ENCODE data around the gene LRGUK. TPM values are rescaled to one million over a fixed set of nuclear protein-coding genes. Genes with fewer than 3 reads are reported as not detected.

LRGUK gene
- total RNA-seq, 1 experiment from 2014 or later, result 1.9 TPM

DNA sequence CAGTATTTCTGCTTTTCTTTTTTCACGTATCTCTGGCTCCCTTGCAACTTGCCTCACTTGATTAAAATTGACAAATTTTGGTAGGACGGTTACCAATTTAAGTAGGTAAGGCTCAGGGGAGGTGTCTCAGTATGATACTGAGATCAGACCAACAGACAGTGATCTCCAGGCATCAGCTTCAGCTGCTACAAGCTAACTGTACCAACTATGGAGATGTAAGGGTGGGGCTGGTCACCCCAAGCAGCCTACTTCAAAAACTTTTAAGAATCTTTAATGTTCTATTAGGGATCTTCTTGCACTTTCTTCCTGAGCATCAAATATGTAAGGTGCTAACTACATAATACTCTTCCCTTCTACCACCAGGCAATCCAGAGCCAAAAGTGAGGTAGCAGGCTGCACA, 162.7 kb downstream of the LRGUK start:
- CTCF ChIA-PET, result no interaction called here

GRCh38 chr7:134290286-134290685, 163.1 kb downstream of the LRGUK start:
- no peak for TF ChIP-seq OVOL2 (CRISPR knock-in tag; IDR thresholded peaks at IDR 0.05; ENCODE audit: borderline replicate concordance)
- TF ChIP-seq EMX1 (CRISPR knock-in tag; IDR thresholded peaks at IDR 0.05), result no peak
- no peak for TF ChIP-seq ATF6 (CRISPR knock-in tag; IDR thresholded peaks at IDR 0.05)
- TF ChIP-seq MXD4 (CRISPR knock-in tag; IDR thresholded peaks at IDR 0.05; ENCODE audit: borderline replicate concordance), result no peak
- TF ChIP-seq, protein P1, sequence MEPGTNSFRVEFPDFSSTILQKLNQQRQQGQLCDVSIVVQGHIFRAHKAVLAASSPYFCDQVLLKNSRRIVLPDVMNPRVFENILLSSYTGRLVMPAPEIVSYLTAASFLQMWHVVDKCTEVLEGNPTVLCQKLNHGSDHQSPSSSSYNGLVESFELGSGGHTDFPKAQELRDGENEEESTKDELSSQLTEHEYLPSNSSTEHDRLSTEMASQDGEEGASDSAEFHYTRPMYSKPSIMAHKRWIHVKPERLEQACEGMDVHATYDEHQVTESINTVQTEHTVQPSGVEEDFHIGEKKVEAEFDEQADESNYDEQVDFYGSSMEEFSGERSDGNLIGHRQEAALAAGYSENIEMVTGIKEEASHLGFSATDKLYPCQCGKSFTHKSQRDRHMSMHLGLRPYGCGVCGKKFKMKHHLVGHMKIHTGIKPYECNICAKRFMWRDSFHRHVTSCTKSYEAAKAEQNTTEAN (CRISPR knock-in tag; IDR thresholded peaks at IDR 0.05), result no peak
- TF ChIP-seq ETV6 (CRISPR knock-in tag; IDR thresholded peaks at IDR 0.05), result no peak
- no peak for TF ChIP-seq SMAD4 (CRISPR knock-in tag; IDR thresholded peaks at IDR 0.05)
- TF ChIP-seq ZNF532 (CRISPR knock-in tag; IDR thresholded peaks at IDR 0.05; ENCODE audit: borderline replicate concordance), result no peak
- TF ChIP-seq USF1 (CRISPR knock-in tag; IDR thresholded peaks at IDR 0.05), result no peak
- TF ChIP-seq GRHL2 (CRISPR knock-in tag; IDR thresholded peaks at IDR 0.05; ENCODE audit: insufficient replicate concordance, severe bottlenecking), result no peak
- no peak for TF ChIP-seq E2F4 (CRISPR knock-in tag; IDR thresholded peaks at IDR 0.05; ENCODE audit: borderline replicate concordance, low read depth)
- no peak for TF ChIP-seq ZNF512 (CRISPR knock-in tag; IDR thresholded peaks at IDR 0.05; ENCODE audit: borderline replicate concordance)
- TF ChIP-seq, protein P2, sequence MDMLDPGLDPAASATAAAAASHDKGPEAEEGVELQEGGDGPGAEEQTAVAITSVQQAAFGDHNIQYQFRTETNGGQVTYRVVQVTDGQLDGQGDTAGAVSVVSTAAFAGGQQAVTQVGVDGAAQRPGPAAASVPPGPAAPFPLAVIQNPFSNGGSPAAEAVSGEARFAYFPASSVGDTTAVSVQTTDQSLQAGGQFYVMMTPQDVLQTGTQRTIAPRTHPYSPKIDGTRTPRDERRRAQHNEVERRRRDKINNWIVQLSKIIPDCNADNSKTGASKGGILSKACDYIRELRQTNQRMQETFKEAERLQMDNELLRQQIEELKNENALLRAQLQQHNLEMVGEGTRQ (CRISPR knock-in tag; IDR thresholded peaks at IDR 0.05), result no peak
- TF ChIP-seq GABPB1 (CRISPR knock-in tag; IDR thresholded peaks at IDR 0.05), result no peak
- H3K27ac Mint-ChIP-seq, result no peak overlapping the region
- no peak overlapping the region for H3K4me3 Mint-ChIP-seq
- H3K27me3 Mint-ChIP-seq (ENCODE audit: low read depth), result no peaks in the 10 kb centered on the region
- ChIA-PET CTCF (no interaction called here), POLR2A (no interaction called here)
- peaks cover 14% of the 10 kb centered on the region for H3K36me3 Mint-ChIP-seq
- no peaks in the 10 kb centered on the region for H3K9me3 Mint-ChIP-seq
- H3K4me1 Mint-ChIP-seq, result peaks cover 14% of the 10 kb centered on the region
- ATAC-seq (no peak), DNase-seq (ENCODE audit: low spot score) (no peak)

More for the DNA sequence above, 162.7 kb downstream of the LRGUK start:
- H3K27ac Mint-ChIP-seq, result no peak overlapping the region
- TF ChIP-seq ZNF138 (CRISPR knock-in tag; conservative IDR thresholded peaks at IDR 0.05), result no peak
- TF ChIP-seq NR3C1 (CRISPR knock-in tag; conservative IDR thresholded peaks at IDR 0.05; ENCODE audit: low read depth), result no peak
- TF ChIP-seq OVOL2 (CRISPR knock-in tag; IDR thresholded peaks at IDR 0.05; ENCODE audit: borderline replicate concordance), result no peak
- ATAC-seq (no peak), DNase-seq (ENCODE audit: low spot score) (no peak)
- POLR2A ChIA-PET, result no interaction called here
- peaks cover 14% of the 10 kb centered on the region for H3K4me1 Mint-ChIP-seq
- no peak overlapping the region for H3K4me3 Mint-ChIP-seq
- no peaks in the 10 kb centered on the region for H3K9me3 Mint-ChIP-seq
- peaks cover 9% of the 10 kb centered on the region for H3K36me3 Mint-ChIP-seq
- H3K27me3 Mint-ChIP-seq (ENCODE audit: low read depth), result no peaks in the 10 kb centered on the region
